Endothelial cell of umbilical vein (primary cell): ENCODE data around the gene C13orf46.

Experiments
- CTCF ChIP-seq, 2 donors: IDR thresholded peaks; 1 replicate in 1 of 2; 2 replicates in 1 of 2; pipeline ENCODE4 v1.5.1; 2011; ENCODE audit warnings: low read length in 2 of 2, mild to moderate bottlenecking in 2 of 2, moderate library complexity in 2 of 2, control low read depth in 1 of 2, inconsistent platforms in 1 of 2, low read depth in 1 of 2; ENCODE audit not compliant: insufficient read depth in 1 of 2; ENCODE audit errors: extremely low read depth in 1 of 2
- EZH2 ChIP-seq: IDR thresholded peaks from 2 replicates; pipeline ENCODE4 v1.6.1; 2012; ENCODE audit warnings: borderline replicate concordance, low read depth, mild to moderate bottlenecking, moderate library complexity, low read length, inconsistent platforms; ENCODE audit not compliant: severe bottlenecking
- FOS ChIP-seq: IDR thresholded peaks from 2 replicates; pipeline ENCODE4 v1.6.1; 2011; ENCODE audit warnings: mild to moderate bottlenecking, low read length, moderate library complexity, borderline replicate concordance; ENCODE audit not compliant: insufficient read depth
- GATA2 ChIP-seq: IDR thresholded peaks from 2 replicates; pipeline ENCODE4 v1.7.0; 2011; ENCODE audit warnings: low read depth, mild to moderate bottlenecking, moderate library complexity, mixed read lengths, low read length; ENCODE audit not compliant: insufficient read length, insufficient read depth
- JUN ChIP-seq: IDR thresholded peaks from 2 replicates; pipeline ENCODE4 v1.6.1; 2011; ENCODE audit warnings: borderline replicate concordance, low read depth; ENCODE audit not compliant: insufficient read length, insufficient read depth
- MYC ChIP-seq: IDR thresholded peaks from one replicate; pipeline ENCODE4 v1.6.1; 2011; ENCODE audit warnings: mild to moderate bottlenecking, low read depth, low read length
- POLR2A ChIP-seq: IDR thresholded peaks from 2 replicates; pipeline ENCODE4 v1.6.1; 2012; ENCODE audit warnings: low read depth, mild to moderate bottlenecking, control low read depth, low read length
- POLR2AphosphoS5 ChIP-seq: IDR thresholded peaks from 2 replicates; pipeline ENCODE4 v1.6.1; 2012; ENCODE audit warnings: low read depth, mild to moderate bottlenecking, control low read depth, low read length, moderate library complexity; ENCODE audit not compliant: insufficient read depth
- TF ChIP-seq, protein P1 (sequence below): IDR thresholded peaks from 2 replicates; pipeline ENCODE4 v1.6.1; 2011; ENCODE audit not compliant: insufficient read depth, insufficient read length

DNA sequence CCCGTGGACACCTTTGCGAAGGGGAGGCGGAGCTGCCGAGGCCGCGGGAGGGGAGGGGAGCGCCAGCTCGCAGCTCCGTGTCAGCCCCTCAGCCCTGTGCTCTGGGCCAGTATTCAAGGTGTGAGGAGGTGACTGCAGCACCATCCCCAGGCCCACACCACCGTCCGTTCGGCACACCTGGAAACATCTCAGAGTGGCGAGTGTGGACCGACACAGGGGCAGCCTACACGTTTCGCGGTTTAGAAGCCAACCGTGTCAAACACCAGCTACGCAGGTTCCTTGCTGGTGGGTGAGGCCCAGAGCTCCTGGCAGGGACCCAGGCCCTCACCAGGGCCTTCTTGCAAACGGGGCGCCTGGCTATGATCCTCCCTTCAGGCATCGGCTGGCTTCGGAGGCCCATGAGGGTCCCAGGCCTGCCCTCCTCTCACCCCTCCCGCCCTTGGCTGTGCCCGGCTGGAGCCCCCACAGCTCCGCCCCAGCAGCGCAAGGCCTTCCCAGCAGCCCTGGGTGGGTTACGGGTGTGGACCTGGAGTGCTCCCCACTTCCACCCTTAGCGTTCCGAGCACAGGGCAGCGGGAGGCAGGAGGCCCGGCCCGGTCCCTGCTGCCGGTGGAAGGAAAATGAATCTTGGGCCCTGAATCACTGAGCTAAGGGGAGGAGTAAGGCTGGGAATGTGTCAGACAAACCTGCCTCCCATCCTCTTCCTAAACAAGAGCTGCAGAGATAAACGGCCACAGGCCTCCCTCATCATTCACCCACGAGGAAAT, 1.2 kb downstream of the C13orf46 start:
- no peak for TF ChIP-seq POLR2A
- TF ChIP-seq, protein P1, sequence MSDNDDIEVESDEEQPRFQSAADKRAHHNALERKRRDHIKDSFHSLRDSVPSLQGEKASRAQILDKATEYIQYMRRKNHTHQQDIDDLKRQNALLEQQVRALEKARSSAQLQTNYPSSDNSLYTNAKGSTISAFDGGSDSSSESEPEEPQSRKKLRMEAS, result no peak
- no peak for TF ChIP-seq POLR2AphosphoS5
- no peak for TF ChIP-seq EZH2
- no peak for TF ChIP-seq CTCF (IDR thresholded peaks at IDR 0.05; ENCODE audit: extremely low read depth in 1 of 2, insufficient read depth in 1 of 2, low read depth in 1 of 2, low read length in 2 of 2)
- TF ChIP-seq MYC, result no peak
- TF ChIP-seq GATA2, result no peak
- no peak for TF ChIP-seq JUN
- TF ChIP-seq FOS, result no peak
